H9 (cell line): ENCODE measurements around the gene FIBP. TPM values are rescaled to one million over a fixed set of nuclear protein-coding genes. Genes with fewer than 3 reads are reported as not detected.

Source experiments
- DNase-seq: peaks from one replicate; pipeline ENCODE4 v3.0.0-alpha.2; 2017
- H2AFZ ChIP-seq: one replicate; pipeline ENCODE4 v1.6.1; 2013; ENCODE audit warnings: mild to moderate bottlenecking, low read length, control low read depth, moderate library complexity
- H2AK5ac ChIP-seq: 2 replicates; pipeline ENCODE4 v1.6.1; 2013; ENCODE audit warnings: low read length, control low read depth, mixed read lengths; ENCODE audit not compliant: insufficient read length
- H2BK120ac ChIP-seq: one replicate; pipeline ENCODE4 v1.6.1; 2013; ENCODE audit warnings: low read depth, mild to moderate bottlenecking, low read length, control low read depth, inconsistent platforms; ENCODE audit not compliant: poor library complexity, severe bottlenecking
- H2BK12ac ChIP-seq: 2 replicates; pipeline ENCODE4 v1.6.1; 2013; ENCODE audit warnings: low read length, control low read depth, mixed read lengths, low read depth; ENCODE audit not compliant: insufficient read length
- H2BK15ac ChIP-seq: 2 replicates; pipeline ENCODE4 v1.6.1; 2013; ENCODE audit warnings: low read depth, low read length, control low read depth
- H2BK20ac ChIP-seq: one replicate; pipeline ENCODE4 v1.6.1; 2013; ENCODE audit warnings: low read depth, mild to moderate bottlenecking, low read length, control low read depth, inconsistent platforms; ENCODE audit not compliant: poor library complexity, severe bottlenecking
- H2BK5ac ChIP-seq: 2 replicates; pipeline ENCODE4 v1.6.1; 2013; ENCODE audit warnings: low read length, control low read depth, mixed read lengths; ENCODE audit not compliant: insufficient read length
- H3K14ac ChIP-seq: 2 replicates; pipeline ENCODE4 v1.6.1; 2013; ENCODE audit warnings: low read length, control low read depth; ENCODE audit not compliant: insufficient read depth
- H3K18ac ChIP-seq: 2 replicates; pipeline ENCODE4 v1.6.1; 2013; ENCODE audit warnings: low read depth, mild to moderate bottlenecking, mixed read lengths, low read length, control low read depth; ENCODE audit not compliant: insufficient read length
- H3K23ac ChIP-seq: 2 replicates; pipeline ENCODE4 v1.6.1; 2013; ENCODE audit warnings: low read length, control low read depth, mixed read lengths, low read depth; ENCODE audit not compliant: insufficient read length
- H3K23me2 ChIP-seq: 2 replicates; pipeline ENCODE4 v1.6.1; 2013; ENCODE audit warnings: low read depth, mild to moderate bottlenecking, mixed read lengths, low read length, control low read depth; ENCODE audit not compliant: insufficient read length, poor library complexity, severe bottlenecking
- H3K27ac ChIP-seq: 2 replicates; pipeline ENCODE4 v1.5.1; 2013; ENCODE audit warnings: low read length, control low read depth, mixed read lengths, low read depth; ENCODE audit not compliant: insufficient read length
- H3K27me3 ChIP-seq: 2 replicates; pipeline ENCODE4 v1.6.1; 2013; ENCODE audit warnings: low read length, control low read depth, inconsistent platforms; ENCODE audit not compliant: insufficient read depth
- H3K4ac ChIP-seq: 2 replicates; pipeline ENCODE4 v1.6.1; 2013; ENCODE audit warnings: low read depth, mild to moderate bottlenecking, control low read depth, inconsistent platforms, low read length, moderate library complexity
- H3K4me1 ChIP-seq: 2 replicates; pipeline ENCODE4 v1.6.1; 2013; ENCODE audit warnings: low read length, control low read depth, inconsistent platforms; ENCODE audit not compliant: insufficient read depth
- H3K4me2 ChIP-seq: 2 replicates; pipeline ENCODE4 v1.6.1; 2013; ENCODE audit warnings: low read length, control low read depth, mixed read lengths; ENCODE audit not compliant: insufficient read length, insufficient read depth
- H3K56ac ChIP-seq: 2 replicates; pipeline ENCODE4 v1.6.1; 2013; ENCODE audit warnings: low read depth, mild to moderate bottlenecking, mixed read lengths, low read length, control low read depth; ENCODE audit not compliant: insufficient read length
- H3K79me1 ChIP-seq: 2 replicates; pipeline ENCODE4 v1.6.1; 2013; ENCODE audit warnings: low read depth, mild to moderate bottlenecking, moderate library complexity, low read length, control low read depth, inconsistent platforms; ENCODE audit not compliant: insufficient read depth, poor library complexity, severe bottlenecking
- H3K79me2 ChIP-seq: 2 replicates; pipeline ENCODE4 v1.6.1; 2013; ENCODE audit warnings: low read length, control low read depth, inconsistent platforms; ENCODE audit not compliant: insufficient read depth
- H3K9ac ChIP-seq: 2 replicates; pipeline ENCODE4 v1.6.1; 2013; ENCODE audit warnings: low read length, control low read depth, mixed read lengths; ENCODE audit not compliant: insufficient read length; ENCODE audit errors: extremely low read depth
- H3K9me3 ChIP-seq: one replicate; pipeline ENCODE4 v1.6.1; 2013; ENCODE audit warnings: low read depth, low read length, inconsistent platforms; ENCODE audit not compliant: control insufficient read depth
- H3T11ph ChIP-seq: one replicate; pipeline ENCODE4 v1.6.1; 2013; ENCODE audit warnings: mild to moderate bottlenecking, low read length, control low read depth, inconsistent platforms
- H4K20me1 ChIP-seq: one replicate; pipeline ENCODE4 v1.6.1; 2013; ENCODE audit not compliant: control insufficient read depth, insufficient read length, insufficient read depth
- H4K5ac ChIP-seq: 2 replicates; pipeline ENCODE4 v1.6.1; 2013; ENCODE audit warnings: low read depth, mild to moderate bottlenecking, mixed read lengths, low read length, control low read depth; ENCODE audit not compliant: insufficient read length
- H4K8ac ChIP-seq: replicated peaks from 2 replicates; pipeline ENCODE4 v1.6.1; 2013; ENCODE audit warnings: low read length, control low read depth, mixed read lengths, low read depth; ENCODE audit not compliant: insufficient read length
- H4K91ac ChIP-seq: 2 replicates; pipeline ENCODE4 v1.6.1; 2013; ENCODE audit warnings: low read depth, mild to moderate bottlenecking, moderate library complexity, mixed read lengths, low read length, control low read depth; ENCODE audit not compliant: insufficient read length
- H3K27ac Mint-ChIP-seq, 3 experiments: 2 replicates in 2 of 3; 3 replicates in 1 of 3; pipeline ENCODE4 v1.8.0; 2020 to 2021; ENCODE audit warnings: mixed read lengths in 3 of 3, mild to moderate bottlenecking in 1 of 3, moderate library complexity in 1 of 3
- H3K27me3 Mint-ChIP-seq: 2 replicates; pipeline ENCODE4 v1.8.0; 2021; ENCODE audit warnings: low read depth, mild to moderate bottlenecking, moderate library complexity, mixed read lengths
- H3K36me3 Mint-ChIP-seq, 3 experiments: 2 replicates in 2 of 3; 3 replicates in 1 of 3; pipeline ENCODE4 v1.8.0; 2020 to 2021; ENCODE audit warnings: low read depth in 3 of 3, mixed read lengths in 3 of 3; ENCODE audit not compliant: insufficient read depth in 1 of 3
- H3K4me1 Mint-ChIP-seq, 2 experiments: 2 replicates each; pipeline ENCODE4 v1.8.0; 2020; ENCODE audit warnings: mixed read lengths in 2 of 2
- H3K4me3 Mint-ChIP-seq, 2 experiments: 2 replicates in 1 of 2; 3 replicates in 1 of 2; pipeline ENCODE4 v1.8.0; 2020 to 2021; ENCODE audit warnings: mild to moderate bottlenecking in 2 of 2, mixed read lengths in 2 of 2, moderate library complexity in 1 of 2
- H3K9me3 Mint-ChIP-seq, 2 experiments: 2 replicates in 1 of 2; 3 replicates in 1 of 2; pipeline ENCODE4 v1.8.0; 2020; ENCODE audit warnings: mild to moderate bottlenecking in 2 of 2, mixed read lengths in 2 of 2, moderate library complexity in 1 of 2
- CTCF ChIP-seq: fragments of 200-600 bp; sonication (generic); conservative IDR thresholded peaks from 3 replicates; pipeline ENCODE4 v1.8.0; 2021; ENCODE audit warnings: antibody characterized with exemption, mild to moderate bottlenecking
- WGBS: extraction: QIAGEN DNeasy Blood & Tissue Kit; methylation state at CpG from one replicate; pipeline ENCODE4 v1.1.7; 2013; ENCODE audit warnings: missing lambda C conversion rate, low lambda C conversion rate, mixed read lengths; ENCODE audit not compliant: insufficient read length; ENCODE audit errors: extremely low coverage; 5-methylcytosine and 5-hydroxymethylcytosine counted together
- total RNA-seq: library from RNA; stranded (reverse); gene quantifications from 2 replicates; pipeline ENCODE4 v1.2.1, GENCODE V29; 2021

Gene FIBP
- total RNA-seq, 1 experiment from 2014 or later = 87.0 TPM

- H3K4me1 ChIP-seq = no peaks in the 10 kb centered on the region
Measured at GRCh38 chr11:65899356-65900124, 11.3 kb upstream of the FIBP start.

More at GRCh38 chr11:65899356-65900124, 11.3 kb upstream of the FIBP start:
- no peak overlapping the region for H2BK12ac ChIP-seq
- H3K4me1 Mint-ChIP-seq = peaks cover 14 to 17% of the 10 kb centered on the region in 2 experiments
- H2BK5ac ChIP-seq = no peak overlapping the region
- H3K79me1 ChIP-seq = no peaks in the 10 kb centered on the region
- no peaks in the 10 kb centered on the region for H3K9me3 ChIP-seq
- peak; percentile 67 for DNase-seq
- H3K23me2 ChIP-seq = peaks cover 9% of the 10 kb centered on the region
- no peaks in the 10 kb centered on the region for H3K79me2 ChIP-seq
- no peak overlapping the region for H3K23ac ChIP-seq
- no peak overlapping the region for H2BK15ac ChIP-seq
- H2BK20ac ChIP-seq = no peak overlapping the region
- H3K18ac ChIP-seq = peak overlapping the region; percentile 65
- peak overlapping the region; percentile 78 to 80 for H3K4me3 Mint-ChIP-seq
- H3K4ac ChIP-seq = no peak overlapping the region
- H3K36me3 Mint-ChIP-seq = peaks cover 0 to 23% (median 0%) of the 10 kb centered on the region in 3 experiments; a peak in 2 of 7 replicates
- no peak for TF ChIP-seq CTCF
- no peak overlapping the region for H4K91ac ChIP-seq
- no CpG with 5 or more reads among the region's 78 CpGs for WGBS
- H3K27ac Mint-ChIP-seq = 0 out of 7 replicates have a peak overlapping the region, but pooled peaks of 1 of the 3 experiments have one; percentile 14
- peaks cover 17% of the 10 kb centered on the region; the same call in 1 of the 2 replicates for H3K27me3 ChIP-seq
- H4K20me1 ChIP-seq = no peaks in the 10 kb centered on the region
- H3K27me3 Mint-ChIP-seq = peaks cover 69% of the 10 kb centered on the region
- peak overlapping the region; percentile 62; the same call in 1 of the 2 replicates for H3K14ac ChIP-seq
- no peak overlapping the region for H3K27ac ChIP-seq
- H3K4me2 ChIP-seq = peak overlapping the region; percentile 86
- H3K9ac ChIP-seq = no peak overlapping the region
- H2BK120ac ChIP-seq = no peak overlapping the region
- H4K5ac ChIP-seq = no peak overlapping the region
- H3K9me3 Mint-ChIP-seq = no peaks in the 10 kb centered on the region; a peak in 1 of 5 replicates
- H4K8ac ChIP-seq = no peak overlapping the region
- no peak overlapping the region for H3T11ph ChIP-seq
- no peak overlapping the region for H3K56ac ChIP-seq
- no peak overlapping the region for H2AFZ ChIP-seq
- H2AK5ac ChIP-seq = no peak overlapping the region
